Measurements from ENCODE around the gene DNHD1.

The DNHD1 gene

DNA sequence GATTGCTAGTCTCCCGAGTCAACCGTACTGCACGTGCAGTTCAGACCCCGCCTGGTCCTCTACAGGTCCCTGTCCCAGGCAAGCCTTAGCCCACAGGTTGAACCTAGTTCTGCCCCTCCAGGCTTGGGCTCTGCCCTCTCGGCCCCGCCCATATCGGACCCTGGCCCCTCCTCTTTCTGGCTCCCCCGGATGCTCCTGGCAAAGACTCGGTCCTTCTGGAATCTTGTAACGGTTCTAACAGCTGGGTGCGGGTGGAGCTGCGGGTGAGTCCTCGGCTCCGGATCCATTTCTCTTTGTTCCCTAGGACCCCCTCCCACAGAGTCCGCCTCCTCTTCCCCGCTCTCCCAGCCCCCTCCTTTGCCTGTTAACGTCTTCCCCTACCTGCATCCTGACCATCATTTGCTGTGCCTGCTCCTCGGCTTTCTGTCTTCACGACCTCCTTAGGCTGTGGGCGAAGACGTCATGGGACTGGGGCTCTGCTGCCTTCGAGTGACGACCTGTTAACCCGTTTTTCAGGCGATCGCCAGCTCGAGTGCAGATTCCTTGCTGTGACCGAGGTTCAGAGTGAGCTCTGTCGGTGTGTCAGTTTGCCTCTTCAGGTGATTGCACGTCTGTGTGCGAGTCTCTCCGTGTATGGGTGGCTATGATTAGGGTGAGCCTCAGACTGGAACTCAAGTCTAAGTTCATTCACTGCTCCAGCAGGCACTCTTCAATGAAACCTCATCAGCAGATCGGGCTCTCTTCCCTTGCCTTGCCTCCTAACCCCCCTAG, at the start of gene DNHD1:
Gene DNHD1, plus strand, starts transcription at position 212 of the 771 bp plus-strand sequence. CDS start 936 bp downstream, outside the sequence.
- no peaks in the 10 kb centered on the region for H3K4me1 ChIP-seq (ENCODE audit: control insufficient read depth, low read length)
- H3K79me2 ChIP-seq (ENCODE audit: control insufficient read depth, low read length): no peaks in the 10 kb centered on the region
- no peaks in the 10 kb centered on the region for H3K9me2 ChIP-seq (replicated peaks; ENCODE audit: control insufficient read depth, low read length)
- H3K27me3 ChIP-seq (ENCODE audit: control insufficient read depth, low read length): no peaks in the 10 kb centered on the region
- TF ChIP-seq, protein P1, sequence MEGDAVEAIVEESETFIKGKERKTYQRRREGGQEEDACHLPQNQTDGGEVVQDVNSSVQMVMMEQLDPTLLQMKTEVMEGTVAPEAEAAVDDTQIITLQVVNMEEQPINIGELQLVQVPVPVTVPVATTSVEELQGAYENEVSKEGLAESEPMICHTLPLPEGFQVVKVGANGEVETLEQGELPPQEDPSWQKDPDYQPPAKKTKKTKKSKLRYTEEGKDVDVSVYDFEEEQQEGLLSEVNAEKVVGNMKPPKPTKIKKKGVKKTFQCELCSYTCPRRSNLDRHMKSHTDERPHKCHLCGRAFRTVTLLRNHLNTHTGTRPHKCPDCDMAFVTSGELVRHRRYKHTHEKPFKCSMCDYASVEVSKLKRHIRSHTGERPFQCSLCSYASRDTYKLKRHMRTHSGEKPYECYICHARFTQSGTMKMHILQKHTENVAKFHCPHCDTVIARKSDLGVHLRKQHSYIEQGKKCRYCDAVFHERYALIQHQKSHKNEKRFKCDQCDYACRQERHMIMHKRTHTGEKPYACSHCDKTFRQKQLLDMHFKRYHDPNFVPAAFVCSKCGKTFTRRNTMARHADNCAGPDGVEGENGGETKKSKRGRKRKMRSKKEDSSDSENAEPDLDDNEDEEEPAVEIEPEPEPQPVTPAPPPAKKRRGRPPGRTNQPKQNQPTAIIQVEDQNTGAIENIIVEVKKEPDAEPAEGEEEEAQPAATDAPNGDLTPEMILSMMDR (IDR thresholded peaks at IDR 0.05; ENCODE audit: low read depth, low read length, poor library complexity, severe bottlenecking): no peak
- no peak for TF ChIP-seq EZH2phosphoT487 (IDR thresholded peaks at IDR 0.05; ENCODE audit: borderline replicate concordance, low read length)
- no peaks in the 10 kb centered on the region for H4K20me1 ChIP-seq (ENCODE audit: control insufficient read depth, insufficient read depth, low read depth, low read length)
- H3K9me3 ChIP-seq (ENCODE audit: control insufficient read depth, insufficient read depth, low read length): no peaks in the 10 kb centered on the region
- no peaks in the 10 kb centered on the region for H3F3A ChIP-seq (ENCODE audit: control insufficient read depth, insufficient read depth)
- H3K27ac ChIP-seq (ENCODE audit: low read depth, low read length): no peak within 1 kb of the TSS
- H3K4me3 ChIP-seq (ENCODE audit: low read length): no peak within 1 kb of the TSS
- no peak within 1 kb of the TSS for H3K4me2 ChIP-seq (ENCODE audit: low read length)
- peaks cover 29% of the 10 kb centered on the region for H3K36me3 ChIP-seq (ENCODE audit: control insufficient read depth, low read length)

GRCh38 chr11:6448574-6448973, 48.5 kb upstream of the DNHD1 start:
- Histone ChIP-seq H3K4me1 (ENCODE audit: control insufficient read depth, low read length) (no peaks in the 10 kb centered on the region), H3K9me2 (replicated peaks; ENCODE audit: control insufficient read depth, low read length) (no peaks in the 10 kb centered on the region), H4K20me1 (ENCODE audit: control insufficient read depth, insufficient read depth, low read depth, low read length) (no peaks in the 10 kb centered on the region), H3K9me3 (ENCODE audit: control insufficient read depth, insufficient read depth, low read length) (no peaks in the 10 kb centered on the region), H3K27me3 (ENCODE audit: control insufficient read depth, low read length) (no peaks in the 10 kb centered on the region), H3K36me3 (ENCODE audit: control insufficient read depth, low read length) (no peaks in the 10 kb centered on the region), H3K4me3 (ENCODE audit: low read length) (no peak overlapping the region), H3K27ac (ENCODE audit: low read depth, low read length) (no peak overlapping the region), H3K4me2 (ENCODE audit: low read length) (no peak overlapping the region), H3K79me2 (ENCODE audit: control insufficient read depth, low read length) (no peaks in the 10 kb centered on the region), H3F3A (ENCODE audit: control insufficient read depth, insufficient read depth) (no peaks in the 10 kb centered on the region)
- TF ChIP-seq, protein P1 (IDR thresholded peaks at IDR 0.05; ENCODE audit: low read depth, low read length, poor library complexity, severe bottlenecking): no peak
- TF ChIP-seq EZH2phosphoT487 (IDR thresholded peaks at IDR 0.05; ENCODE audit: borderline replicate concordance, low read length): no peak

GRCh38 chr11:6452219-6452618, 44.9 kb upstream of the DNHD1 start:
- H3K27ac ChIP-seq (ENCODE audit: low read depth, low read length): no peak overlapping the region
- no peaks in the 10 kb centered on the region for H3K79me2 ChIP-seq (ENCODE audit: control insufficient read depth, low read length)
- H3K36me3 ChIP-seq (ENCODE audit: control insufficient read depth, low read length): no peaks in the 10 kb centered on the region
- TF ChIP-seq, protein P1 (IDR thresholded peaks at IDR 0.05; ENCODE audit: low read depth, low read length, poor library complexity, severe bottlenecking): no peak
- no peak for TF ChIP-seq EZH2phosphoT487 (IDR thresholded peaks at IDR 0.05; ENCODE audit: borderline replicate concordance, low read length)
- no peak overlapping the region for H3K4me3 ChIP-seq (ENCODE audit: low read length)
- H3K9me3 ChIP-seq (ENCODE audit: control insufficient read depth, insufficient read depth, low read length): no peaks in the 10 kb centered on the region
- no peaks in the 10 kb centered on the region for H3K27me3 ChIP-seq (ENCODE audit: control insufficient read depth, low read length)
- H3K4me1 ChIP-seq (ENCODE audit: control insufficient read depth, low read length): no peaks in the 10 kb centered on the region
- H4K20me1 ChIP-seq (ENCODE audit: control insufficient read depth, insufficient read depth, low read depth, low read length): no peaks in the 10 kb centered on the region
- no peak overlapping the region for H3K4me2 ChIP-seq (ENCODE audit: low read length)
- no peaks in the 10 kb centered on the region for H3K9me2 ChIP-seq (replicated peaks; ENCODE audit: control insufficient read depth, low read length)
- H3F3A ChIP-seq (ENCODE audit: control insufficient read depth, insufficient read depth): no peaks in the 10 kb centered on the region

Measured in DOHH2 (cell line).